Measurements from ENCODE around the gene AOPEP.

Gene AOPEP

GRCh38 chr9:95083086-95083768 lies 356.7 kb downstream of the AOPEP start:
- no peak for DNase-seq (ENCODE audit: low spot score)

- no peak for DNase-seq (ENCODE audit: low spot score)
Measured at GRCh38 chr9:95084254-95084934, 357.9 kb downstream of the AOPEP start.

GRCh38 chr9:95085036-95085770 lies 358.7 kb downstream of the AOPEP start:
- no peak for DNase-seq (ENCODE audit: low spot score)

GRCh38 chr9:95085861-95086563 lies 359.5 kb downstream of the AOPEP start:
- DNase-seq (ENCODE audit: low spot score) = no peak

- no peak for DNase-seq (ENCODE audit: low spot score)
Measured at GRCh38 chr9:95086564-95086955, 360.1 kb downstream of the AOPEP start.

- no peak for DNase-seq (ENCODE audit: low spot score)
Measured at GRCh38 chr9:95087659-95088242, 361.3 kb downstream of the AOPEP start.

- no peak for DNase-seq (ENCODE audit: low spot score)
Measured at GRCh38 chr9:95088421-95089161, 362.1 kb downstream of the AOPEP start.

GRCh38 chr9:95089257-95090022 lies 362.9 kb downstream of the AOPEP start:
- DNase-seq (ENCODE audit: low spot score) = no peak

GRCh38 chr9:95090023-95090791 lies 363.7 kb downstream of the AOPEP start:
- no peak for DNase-seq (ENCODE audit: low spot score)

GRCh38 chr9:95090871-95091577 lies 364.5 kb downstream of the AOPEP start:
- no peak for DNase-seq (ENCODE audit: low spot score)

- DNase-seq (ENCODE audit: low spot score) = no peak
Measured at GRCh38 chr9:95091601-95092261, 365.2 kb downstream of the AOPEP start.

- DNase-seq (ENCODE audit: low spot score) = no peak
Measured at GRCh38 chr9:95092262-95093072, 366.0 kb downstream of the AOPEP start.

GRCh38 chr9:95093586-95093985 lies 367.1 kb downstream of the AOPEP start:
- DNase-seq (ENCODE audit: low spot score) = no peak

- no peak for DNase-seq (ENCODE audit: low spot score)
Measured at GRCh38 chr9:95094002-95094401, 367.5 kb downstream of the AOPEP start.

GRCh38 chr9:95095641-95096355 lies 369.3 kb downstream of the AOPEP start:
- DNase-seq (ENCODE audit: low spot score) = no peak

GRCh38 chr9:95096381-95096780 lies 369.9 kb downstream of the AOPEP start:
- DNase-seq (ENCODE audit: low spot score) = no peak

GRCh38 chr9:95096807-95097206 lies 370.3 kb downstream of the AOPEP start:
- no peak for DNase-seq (ENCODE audit: low spot score)

Measured in pons (tissue), 1 donor.